Fibroblast of lung (primary cell): ENCODE data around the gene OR8G5.

ENCODE experiments used
- CTCF ChIP-seq, 2 donors: IDR thresholded peaks in 1 of 2; conservative IDR thresholded peaks in 1 of 2; 1 replicate in 1 of 2; 2 replicates in 1 of 2; pipeline ENCODE4 v1.5.1; 2011 to 2012; ENCODE audit warnings: low read length in 2 of 2, control low read depth in 1 of 2, inconsistent platforms in 1 of 2, low read depth in 1 of 2, mild to moderate bottlenecking in 1 of 2
- EZH2 ChIP-seq: IDR thresholded peaks from 2 replicates; pipeline ENCODE4 v1.5.1; 2012; ENCODE audit warnings: low read length, control low read depth, mild to moderate bottlenecking; ENCODE audit errors: missing control alignments

- TF ChIP-seq CTCF (conservative IDR thresholded peaks at IDR 0.05 in 1 of 2, IDR thresholded peaks at IDR 0.05 in 1 of 2; ENCODE audit: low read depth in 1 of 2, low read length in 2 of 2) (no peak), EZH2 (no peak)
Observed at GRCh38 chr11:124274000-124274399, 17.8 kb downstream of the OR8G5 start.
